ENCODE results near the gene CAP2. TPM values are rescaled to one million over a fixed set of nuclear protein-coding genes. Genes with fewer than 3 reads are reported as not detected.

CAP2 gene
- total and polyA plus RNA-seq, 3 donors from 2014 or later = 1.6 to 5.2 (median 2.9) TPM

- 52 to 66% methylated on average over 3 of the region's 3 CpGs for WGBS, 2 donors
- Histone ChIP-seq H3K27me3 (no peaks in the 10 kb centered on the region), H3K4me3 (no peak overlapping the region), H3K9me3 (no peaks in the 10 kb centered on the region), H3K27ac (no peak overlapping the region), H3K4me1 (peaks cover 4% of the 10 kb centered on the region), H3K36me3 (ENCODE audit: low read depth, missing control alignments) (no peaks in the 10 kb centered on the region)
- TF ChIP-seq POLR2A (IDR thresholded peaks at IDR 0.05) = no peak
- TF ChIP-seq, protein P1, sequence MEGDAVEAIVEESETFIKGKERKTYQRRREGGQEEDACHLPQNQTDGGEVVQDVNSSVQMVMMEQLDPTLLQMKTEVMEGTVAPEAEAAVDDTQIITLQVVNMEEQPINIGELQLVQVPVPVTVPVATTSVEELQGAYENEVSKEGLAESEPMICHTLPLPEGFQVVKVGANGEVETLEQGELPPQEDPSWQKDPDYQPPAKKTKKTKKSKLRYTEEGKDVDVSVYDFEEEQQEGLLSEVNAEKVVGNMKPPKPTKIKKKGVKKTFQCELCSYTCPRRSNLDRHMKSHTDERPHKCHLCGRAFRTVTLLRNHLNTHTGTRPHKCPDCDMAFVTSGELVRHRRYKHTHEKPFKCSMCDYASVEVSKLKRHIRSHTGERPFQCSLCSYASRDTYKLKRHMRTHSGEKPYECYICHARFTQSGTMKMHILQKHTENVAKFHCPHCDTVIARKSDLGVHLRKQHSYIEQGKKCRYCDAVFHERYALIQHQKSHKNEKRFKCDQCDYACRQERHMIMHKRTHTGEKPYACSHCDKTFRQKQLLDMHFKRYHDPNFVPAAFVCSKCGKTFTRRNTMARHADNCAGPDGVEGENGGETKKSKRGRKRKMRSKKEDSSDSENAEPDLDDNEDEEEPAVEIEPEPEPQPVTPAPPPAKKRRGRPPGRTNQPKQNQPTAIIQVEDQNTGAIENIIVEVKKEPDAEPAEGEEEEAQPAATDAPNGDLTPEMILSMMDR (IDR thresholded peaks at IDR 0.05) = no peak
- intact Hi-C loops (cut with DNase I; ENCODE audit: low total_unique reads) = no loop called here
- no peak for DNase-seq
Observed at GRCh38 chr6:17361013-17361412, 32.4 kb upstream of the CAP2 start.

DNA sequence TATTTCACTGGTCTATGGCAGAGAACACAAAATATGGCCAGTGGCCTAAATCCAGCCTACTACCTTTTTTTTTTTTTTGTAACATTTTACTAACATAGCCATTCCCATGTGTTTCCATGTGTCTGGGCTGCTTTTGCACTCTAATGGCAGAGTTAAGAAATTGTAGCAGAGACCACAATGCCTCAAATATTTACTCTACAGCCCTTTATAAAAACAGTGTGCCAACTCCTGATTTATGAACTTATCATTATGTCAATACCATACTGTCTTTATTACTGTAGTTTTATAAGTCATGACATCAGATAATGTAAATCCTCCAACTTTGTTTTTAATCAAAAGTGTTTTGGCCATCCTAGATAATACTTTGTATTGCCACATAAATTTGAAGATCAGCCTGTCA, 27.4 kb upstream of the CAP2 start:
- H3K9me3 ChIP-seq = no peaks in the 10 kb centered on the region
- H3K36me3 ChIP-seq (ENCODE audit: low read depth, missing control alignments) = no peaks in the 10 kb centered on the region
- TF ChIP-seq, protein P1 (IDR thresholded peaks at IDR 0.05) = no peak
- TF ChIP-seq POLR2A (IDR thresholded peaks at IDR 0.05) = no peak
- no peak overlapping the region for H3K27ac ChIP-seq
- no peaks in the 10 kb centered on the region for H3K27me3 ChIP-seq
- no peak overlapping the region for H3K4me3 ChIP-seq
- intact Hi-C loops (cut with DNase I; ENCODE audit: low total_unique reads) = no loop called here
- no peak for DNase-seq
- H3K4me1 ChIP-seq = peaks cover 3% of the 10 kb centered on the region

- TF ChIP-seq, protein P1 (IDR thresholded peaks at IDR 0.05) = no peak
- no peak for TF ChIP-seq POLR2A (IDR thresholded peaks at IDR 0.05)
- H3K27me3 ChIP-seq = no peaks in the 10 kb centered on the region
- DNase-seq = no peak
- H3K4me3 ChIP-seq = no peak overlapping the region
- H3K4me1 ChIP-seq = no peaks in the 10 kb centered on the region
- WGBS, 2 donors = 93 to 100% methylated on average over 1 of the region's 1 CpG
- no peaks in the 10 kb centered on the region for H3K9me3 ChIP-seq
- intact Hi-C loops (cut with DNase I; ENCODE audit: low total_unique reads) = no loop called here
- H3K36me3 ChIP-seq (ENCODE audit: low read depth, missing control alignments) = no peaks in the 10 kb centered on the region
- H3K27ac ChIP-seq = no peak overlapping the region
Observed at GRCh38 chr6:17367868-17368267, 25.5 kb upstream of the CAP2 start.

DNA sequence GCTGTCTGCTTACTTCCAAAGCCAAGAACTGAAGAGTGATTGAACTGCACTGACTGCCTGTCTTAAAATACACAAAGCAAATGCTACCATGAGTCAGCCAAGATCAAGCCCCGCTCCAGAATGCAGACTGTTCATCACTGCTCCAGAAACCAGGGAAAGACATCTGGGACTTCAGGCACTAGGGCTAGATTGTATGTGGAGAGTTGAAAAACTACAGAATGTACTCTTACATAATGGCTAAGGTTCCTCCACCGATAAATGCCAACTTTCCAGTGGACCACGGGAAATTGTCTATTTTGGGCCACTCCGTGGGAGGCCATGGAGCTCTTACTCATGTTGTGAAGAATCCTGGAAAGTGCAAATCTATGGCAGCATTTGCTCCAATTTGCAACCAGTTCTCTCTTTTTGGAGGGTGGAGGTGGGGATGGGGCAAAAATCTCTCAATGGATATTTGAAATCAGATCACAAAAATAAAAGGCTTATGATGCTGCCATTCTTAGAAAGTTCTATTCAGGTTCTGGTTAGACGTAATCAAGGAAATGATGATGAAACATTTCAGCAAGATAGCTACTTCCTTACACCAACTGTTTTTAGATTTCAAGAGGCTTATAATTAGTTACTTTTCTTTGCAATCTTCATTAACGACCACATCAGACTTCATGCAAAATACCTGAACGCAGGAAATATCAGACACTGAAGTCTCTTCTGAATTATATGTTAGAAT, 11.8 kb upstream of the CAP2 start:
- WGBS, 2 donors = 71 to 76% methylated on average over 7 of the region's 7 CpGs
- Histone ChIP-seq H3K4me1 (no peaks in the 10 kb centered on the region), H3K27ac (no peak overlapping the region), H3K27me3 (no peaks in the 10 kb centered on the region), H3K36me3 (ENCODE audit: low read depth, missing control alignments) (no peaks in the 10 kb centered on the region), H3K9me3 (no peaks in the 10 kb centered on the region), H3K4me3 (no peak overlapping the region)
- no peak for DNase-seq
- intact Hi-C loops (cut with DNase I; ENCODE audit: low total_unique reads) = no loop called here
- TF ChIP-seq, protein P1 (IDR thresholded peaks at IDR 0.05) = no peak

DNA sequence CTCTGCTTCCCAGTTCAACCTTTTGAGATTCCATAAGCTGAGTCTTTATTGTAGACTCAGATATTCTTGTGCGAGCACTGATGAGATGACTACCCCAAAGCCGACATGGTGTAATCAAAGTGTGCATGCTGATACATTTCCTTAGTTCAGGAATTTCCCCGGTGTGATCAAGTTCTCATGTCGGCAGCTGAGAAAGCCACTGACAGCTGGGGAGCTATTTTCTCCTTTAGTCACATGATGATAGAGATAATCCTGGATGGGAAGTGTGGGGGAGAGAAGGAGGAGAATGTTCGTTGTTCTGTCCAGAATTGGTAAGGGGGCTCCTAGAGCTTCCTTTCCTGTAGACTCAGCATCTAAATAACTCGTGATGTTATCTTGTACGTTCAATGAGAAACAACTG, 7.7 kb upstream of the CAP2 start:
- H3K9me3 ChIP-seq = no peaks in the 10 kb centered on the region
- intact Hi-C loops (cut with DNase I; ENCODE audit: low total_unique reads) = no loop called here
- no peaks in the 10 kb centered on the region for H3K4me1 ChIP-seq
- DNase-seq = no peak
- TF ChIP-seq, protein P1 (IDR thresholded peaks at IDR 0.05) = no peak
- TF ChIP-seq POLR2A (IDR thresholded peaks at IDR 0.05) = no peak
- no peaks in the 10 kb centered on the region for H3K27me3 ChIP-seq
- 57 to 59% methylated on average over 7 of the region's 7 CpGs for WGBS, 2 donors
- no peak overlapping the region for H3K27ac ChIP-seq
- no peaks in the 10 kb centered on the region for H3K36me3 ChIP-seq (ENCODE audit: low read depth, missing control alignments)
- no peak overlapping the region for H3K4me3 ChIP-seq

Data from testis (tissue), 3 donors.